NCI-H345 treated with DMSO at 0.1 percent for 48 hours (cell line): ENCODE measurements around the gene DPP9.
"Not testable (repeated sequence)": the region's sequence is repeated elsewhere in the genome, so short reads cannot be mapped to it uniquely, and the experiment has no call there.

Experiments
- DNase-seq: peaks from one replicate; lab custom pipeline; 2025; ENCODE audit not compliant: unreplicated experiment; lab: John Stamatoyannopoulos, UW

The DPP9 gene

GRCh38 chr19:4740092-4740491 is 16.4 kb upstream of the DPP9 start:
- no peak for DNase-seq

- no peak for DNase-seq
Measured at GRCh38 chr19:4738734-4739133, 15.1 kb upstream of the DPP9 start.

- DNase-seq: no peak
Measured at GRCh38 chr19:4737955-4738600, 14.4 kb upstream of the DPP9 start.

DNA sequence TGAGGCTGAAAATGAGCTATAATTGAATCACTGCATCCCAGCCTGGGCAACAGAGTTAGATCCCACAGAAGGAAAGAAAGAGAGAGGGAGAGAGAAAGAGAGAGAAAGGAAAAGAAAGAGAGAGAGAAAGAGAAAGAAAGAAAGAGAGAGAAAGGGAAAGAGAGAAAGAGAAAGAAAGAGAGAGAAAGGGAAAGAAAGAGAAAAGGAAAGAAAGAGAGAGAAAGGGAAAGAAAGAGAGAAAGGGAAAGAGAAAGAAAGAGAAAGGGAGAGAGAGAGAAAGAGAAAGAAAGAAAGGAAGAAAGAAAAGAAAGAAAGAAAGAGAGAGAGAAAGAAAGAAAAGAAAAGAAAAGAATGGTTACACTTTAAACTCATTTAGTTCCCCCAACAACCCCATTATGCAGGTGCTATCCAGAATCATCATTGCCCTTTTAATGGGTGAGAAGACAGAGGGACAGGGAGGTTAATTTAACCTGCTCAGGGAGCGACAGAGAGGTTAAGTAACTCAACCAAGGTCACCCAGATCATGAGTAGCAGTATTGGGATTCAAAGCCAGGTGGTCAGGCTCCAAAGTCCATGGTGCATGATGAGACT is 10.2 kb upstream of the DPP9 start:
- DNase-seq: no peak

- DNase-seq: peak; percentile 65
Measured at GRCh38 chr19:4732680-4733114, 9.1 kb upstream of the DPP9 start.

DNA sequence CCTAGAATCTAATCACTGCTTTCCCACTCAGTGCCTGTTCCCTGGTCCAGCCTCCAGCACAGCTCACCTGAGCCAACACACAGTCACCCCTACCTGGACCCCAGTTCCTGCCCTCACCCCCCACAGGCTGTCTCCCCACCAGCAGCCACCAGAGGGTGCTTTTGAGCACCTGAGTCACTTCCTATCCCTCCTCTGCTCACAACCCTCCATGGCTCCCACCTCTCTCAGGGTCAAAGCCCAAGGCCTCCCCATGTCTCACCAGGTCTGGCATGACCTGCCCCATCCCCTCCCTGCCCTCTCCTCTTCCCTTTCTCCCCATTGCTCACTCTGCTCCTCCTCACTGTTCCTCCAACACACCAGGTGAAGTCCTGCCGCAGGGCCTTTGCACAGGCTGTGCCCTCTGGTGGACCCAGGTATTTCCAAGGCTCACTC is 7.1 kb upstream of the DPP9 start:
- no peak for DNase-seq

GRCh38 chr19:4728871-4729270 is 5.2 kb upstream of the DPP9 start:
- DNase-seq: no peak

GRCh38 chr19:4722671-4723594 is 709 bp downstream of the DPP9 start:
- DNase-seq: no peak

- DNase-seq: no peak
Measured at GRCh38 chr19:4721196-4721595, 2.4 kb downstream of the DPP9 start.

DNA sequence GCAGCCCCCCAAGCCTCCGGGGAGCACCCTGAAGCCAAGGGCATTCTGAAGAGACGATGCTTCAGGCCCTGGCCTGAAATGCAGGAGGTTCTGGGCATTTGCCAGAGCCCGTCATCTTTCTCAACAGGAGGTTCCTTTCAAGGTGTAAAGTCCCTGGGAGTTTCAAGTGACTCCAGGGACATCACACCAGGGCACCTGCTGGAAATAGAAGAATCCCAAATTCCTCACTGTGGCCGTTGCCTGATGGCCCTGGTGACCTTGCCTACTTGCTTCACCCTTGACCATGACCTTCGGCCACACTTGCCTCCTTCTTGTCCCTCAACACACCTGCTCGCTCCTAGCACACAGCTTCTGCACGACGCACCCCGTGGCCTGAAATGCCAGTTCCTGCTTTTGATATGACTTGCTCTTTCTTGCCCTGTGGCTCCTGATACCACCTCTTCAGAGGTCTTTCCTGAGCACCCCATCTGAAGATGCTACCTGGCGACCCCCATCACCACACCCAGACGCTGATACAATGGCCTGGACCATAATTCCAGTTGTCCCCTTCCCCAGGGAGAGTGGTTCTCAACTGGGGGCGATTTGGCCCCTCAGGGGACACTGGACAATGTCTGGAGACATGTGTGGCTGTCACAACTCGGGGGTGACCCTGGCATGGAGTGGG is 3.5 kb downstream of the DPP9 start:
- no peak for DNase-seq

- no peak for DNase-seq
Measured at GRCh38 chr19:4719499-4719866, 4.2 kb downstream of the DPP9 start.

DNA sequence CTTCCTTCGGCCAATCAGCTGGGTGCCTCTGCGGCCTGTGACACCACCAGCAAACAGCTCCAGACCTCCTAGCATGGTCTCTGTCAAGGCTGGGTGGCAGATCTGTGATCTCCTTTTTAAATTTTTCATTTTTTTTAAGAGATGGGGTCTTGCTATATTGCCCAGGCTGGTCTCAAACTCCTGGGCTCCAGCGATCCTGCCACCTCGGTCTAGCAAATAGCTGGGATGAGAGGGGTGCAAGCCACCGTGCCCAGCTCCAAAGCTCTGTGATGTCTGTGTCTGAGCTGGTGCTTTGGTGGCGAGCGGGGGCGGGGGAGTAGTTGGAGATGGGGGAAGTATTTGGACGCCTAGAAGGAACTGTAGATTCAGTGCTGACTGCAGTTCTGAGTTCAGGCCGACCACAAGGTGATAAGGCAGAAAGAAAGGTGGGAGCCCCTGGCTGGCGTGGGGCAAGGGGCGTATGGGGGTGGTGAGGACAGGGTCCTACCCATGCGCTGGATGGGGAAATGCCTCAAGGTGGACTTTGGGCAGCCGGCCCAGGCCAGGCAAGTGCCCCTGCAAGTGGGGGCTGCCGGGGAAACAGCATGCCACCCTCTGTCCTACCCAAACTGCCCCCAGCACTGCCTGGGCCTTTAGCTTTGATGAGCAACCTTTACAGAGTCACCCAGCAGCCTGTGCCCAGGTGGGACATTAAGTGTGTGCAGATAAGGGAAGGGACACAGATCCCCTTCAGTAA is 5.5 kb downstream of the DPP9 start:
- DNase-seq: no peak

DNA sequence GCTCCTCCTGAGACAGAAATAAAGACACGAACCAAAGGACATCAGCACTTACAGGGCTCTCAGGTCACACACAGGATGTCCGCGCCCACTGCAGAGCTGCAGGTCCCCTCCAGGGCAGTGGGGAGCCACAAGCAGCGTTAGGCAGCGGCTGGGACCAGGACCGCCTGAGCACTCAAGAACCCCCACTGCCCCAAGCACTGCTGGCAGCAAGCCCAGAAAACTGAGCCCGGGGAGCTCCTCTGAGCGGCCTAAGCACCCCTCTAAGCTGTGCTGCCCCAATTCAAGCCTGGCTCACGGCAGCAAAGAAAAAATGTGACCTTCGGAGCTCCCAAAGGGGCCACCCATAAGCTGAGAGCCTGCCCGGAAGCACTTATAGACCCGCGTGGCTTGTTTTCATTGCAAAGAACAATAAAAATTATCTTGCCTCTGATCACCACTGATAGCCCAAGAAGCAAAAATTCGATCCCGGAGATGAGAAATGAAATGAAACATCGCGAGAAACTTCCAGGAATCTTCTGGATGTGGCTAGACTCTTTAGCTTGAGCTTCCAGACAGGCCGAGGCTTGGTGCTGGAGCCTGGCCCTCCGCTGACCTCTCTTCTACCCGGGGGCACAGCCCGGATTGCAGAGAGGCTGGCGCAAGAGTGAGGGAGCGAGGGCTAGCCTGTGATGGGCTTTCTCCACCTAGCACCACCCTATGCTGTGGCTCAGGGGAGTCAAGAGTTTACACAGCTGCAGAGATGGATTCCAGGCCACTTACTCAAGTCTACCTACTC is 6.3 kb downstream of the DPP9 start:
- DNase-seq: no peak

GRCh38 chr19:4715529-4716221 is 8.0 kb downstream of the DPP9 start:
- no peak for DNase-seq

DNA sequence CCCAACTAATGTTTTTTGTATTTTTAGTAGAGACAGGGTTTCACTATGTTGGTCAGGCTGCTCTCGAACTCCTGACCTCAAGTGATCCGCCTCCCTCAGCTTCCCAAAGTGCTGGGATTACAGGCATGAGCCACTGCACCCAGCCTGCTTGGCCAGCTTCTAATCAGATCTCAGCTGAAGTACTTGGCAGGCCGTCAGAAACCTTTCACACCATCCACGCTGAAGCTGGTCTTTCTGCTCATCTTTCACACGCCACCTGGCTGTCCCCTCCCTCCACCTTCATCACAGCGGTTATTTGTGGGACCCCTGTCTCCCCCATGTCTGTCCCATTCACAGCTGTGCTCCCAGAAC is 8.5 kb downstream of the DPP9 start:
- not testable (repeated sequence) for DNase-seq

DNA sequence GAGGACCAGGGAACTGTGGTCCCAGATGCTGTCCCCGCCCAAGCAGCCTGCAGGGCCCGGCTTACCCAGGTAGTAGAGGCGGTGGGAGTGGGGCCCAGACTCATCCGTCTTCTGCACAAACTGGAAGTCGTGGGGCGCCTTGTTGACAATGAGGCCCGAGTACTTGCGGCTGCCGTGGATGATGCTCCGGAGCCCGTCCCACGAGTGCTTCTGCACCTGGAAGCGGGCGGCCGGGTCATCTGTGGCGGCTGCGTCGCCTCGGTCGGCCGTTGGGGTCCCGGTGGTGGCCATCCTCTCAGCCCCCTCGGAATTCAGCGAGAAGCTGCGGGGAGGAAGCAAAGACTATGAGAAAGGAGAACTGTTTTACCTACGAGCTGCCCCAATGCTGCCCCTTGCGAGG is 9.6 kb downstream of the DPP9 start:
- DNase-seq: no peak

DNA sequence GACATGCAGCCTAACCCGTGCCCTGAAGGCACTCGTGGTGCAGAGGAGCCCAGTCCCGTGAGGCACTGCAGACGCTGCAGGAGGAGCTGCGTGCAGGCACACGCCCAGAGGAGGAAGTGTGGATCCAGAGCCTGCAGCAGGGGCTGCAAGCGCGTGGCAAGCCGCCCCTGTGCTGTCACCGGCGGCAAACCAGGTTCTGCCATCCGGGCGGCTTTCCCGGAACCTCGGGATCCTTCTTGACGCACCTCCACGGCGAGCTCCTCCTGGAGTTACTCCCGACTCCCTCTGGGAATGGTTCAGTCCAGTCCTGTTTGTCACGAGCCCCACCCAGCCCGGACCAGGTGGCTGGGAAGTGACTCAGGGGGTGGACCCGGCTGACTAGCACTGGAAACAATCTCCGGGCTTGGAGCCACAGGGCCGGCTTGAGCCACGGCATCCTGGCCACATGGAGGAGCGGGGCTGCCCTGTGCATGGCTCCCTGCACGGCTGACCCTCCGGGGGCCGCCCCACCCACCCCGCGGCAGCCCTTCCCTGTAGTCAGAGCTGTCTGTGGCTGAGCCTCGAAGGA is 10.2 kb downstream of the DPP9 start:
- DNase-seq: no peak

GRCh38 chr19:4712771-4713170 is 10.9 kb downstream of the DPP9 start:
- no peak for DNase-seq

DNA sequence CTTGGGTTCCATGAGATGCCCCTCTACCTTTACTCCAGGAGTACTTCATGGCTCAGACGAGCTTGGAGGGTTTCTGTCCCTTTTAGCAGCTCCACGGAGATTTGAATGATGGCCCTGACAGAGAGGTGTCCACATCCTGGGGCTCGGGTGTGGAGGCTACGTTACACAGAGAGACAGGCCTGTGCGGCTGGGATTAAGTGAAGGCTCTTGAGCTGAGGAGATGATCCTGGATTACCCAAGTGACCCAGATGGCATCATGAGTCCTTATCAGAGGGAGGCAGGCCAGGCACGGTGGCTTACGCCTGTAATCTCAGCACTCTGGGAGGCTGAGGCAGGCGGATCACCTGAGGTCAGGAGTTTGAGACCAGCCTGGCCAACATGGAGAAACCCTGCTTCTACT is 12.4 kb downstream of the DPP9 start:
- no peak for DNase-seq
